Gastrocnemius medialis (tissue), 4 donors: ENCODE data around the gene TRAIP. TPM values are rescaled to one million over a fixed set of nuclear protein-coding genes. Genes with fewer than 3 reads are reported as not detected.

Source experiments
- ATAC-seq, 2 donors: fragments of 150-250 bp; one replicate each; pipeline ENCODE4 v1.9.1; 2016
- DNase-seq, 2 donors: peaks; one replicate each; pipeline ENCODE4 v3.0.0-alpha.2; 2019
- H3K27ac ChIP-seq, 4 donors: fragments of 200-600 bp; sonication (generic); 1 replicate in 1 of 4; 2 replicates in 3 of 4; pipeline ENCODE4 v1.5.1; 2016 to 2018; ENCODE audit warnings: mild to moderate bottlenecking in 2 of 4, moderate library complexity in 1 of 4
- H3K27me3 ChIP-seq, 3 donors: fragments of 200-600 bp; sonication (generic) in 2 of 3; 1 replicate in 1 of 3; 2 replicates in 2 of 3; pipeline versions ENCODE4 v1.5.1 to v1.6.0; 2016 to 2019; ENCODE audit warnings: mild to moderate bottlenecking in 1 of 3, moderate library complexity in 1 of 3
- H3K36me3 ChIP-seq, 2 donors: fragments of 200-600 bp; sonication (generic) in 1 of 2; one replicate each; pipeline ENCODE4 v1.5.1; 2017 to 2018
- H3K4me1 ChIP-seq, 2 donors: fragments of 200-600 bp; sonication (generic) in 1 of 2; one replicate each; pipeline ENCODE4 v1.5.1; 2016 to 2017; ENCODE audit warnings: mild to moderate bottlenecking in 2 of 2
- H3K4me3 ChIP-seq, 4 donors: fragments of 200-600 bp; sonication (generic) in 3 of 4; 1 replicate in 1 of 4; 2 replicates in 3 of 4; pipeline ENCODE4 v1.5.1; 2016 to 2019; ENCODE audit warnings: mild to moderate bottlenecking in 2 of 4
- H3K9me3 ChIP-seq, 3 donors: fragments of 200-600 bp; sonication (generic) in 2 of 3; 1 replicate in 1 of 3; 2 replicates in 2 of 3; pipeline ENCODE4 v1.5.1; 2016 to 2019
- CTCF ChIP-seq, 5 experiments: fragments of 450-650 bp in 3 of 5; fragments of 200-600 bp in 2 of 5; sonication (generic) in 2 of 5; IDR thresholded peaks in 4 of 5; conservative IDR thresholded peaks in 1 of 5; 1 replicate in 4 of 5; 2 replicates in 1 of 5; pipeline ENCODE4 v1.5.1; 2016 to 2019; ENCODE audit warnings: antibody characterized with exemption in 5 of 5, mild to moderate bottlenecking in 3 of 5, moderate library complexity in 3 of 5
- POLR2A ChIP-seq, 2 donors: fragments of 450-650 bp; IDR thresholded peaks; one replicate each; pipeline ENCODE4 v1.6.1; 2017; ENCODE audit warnings: antibody characterized with exemption in 2 of 2, mild to moderate bottlenecking in 2 of 2, moderate library complexity in 2 of 2
- in situ Hi-C, 4 donors: fragments of 200-750 bp; cut with MboI; loops; one replicate each; pipeline versions ENCODE4 v1.15.0 to v1.8.0; 2017; ENCODE audit warnings: low sequenced_read_pairs in 4 of 4
- intact Hi-C: fragments of 100-400 bp; cut with DNase I; formaldehyde crosslinking; loops from one replicate; pipeline ENCODE4 v1.15.1; 2023; ENCODE audit warnings: low total_unique reads
- total RNA-seq, 4 donors: library from RNA; depleted of rRNA; stranded (reverse); fragments of >200 nt; gene quantifications; one replicate each; pipeline versions ENCODE4 v1.1.0 to v1.2.3, GENCODE V29; 2016

The TRAIP gene
- total RNA-seq, 4 donors from 2014 or later: 0.36 to 4.2 (median 1.1) TPM

DNA sequence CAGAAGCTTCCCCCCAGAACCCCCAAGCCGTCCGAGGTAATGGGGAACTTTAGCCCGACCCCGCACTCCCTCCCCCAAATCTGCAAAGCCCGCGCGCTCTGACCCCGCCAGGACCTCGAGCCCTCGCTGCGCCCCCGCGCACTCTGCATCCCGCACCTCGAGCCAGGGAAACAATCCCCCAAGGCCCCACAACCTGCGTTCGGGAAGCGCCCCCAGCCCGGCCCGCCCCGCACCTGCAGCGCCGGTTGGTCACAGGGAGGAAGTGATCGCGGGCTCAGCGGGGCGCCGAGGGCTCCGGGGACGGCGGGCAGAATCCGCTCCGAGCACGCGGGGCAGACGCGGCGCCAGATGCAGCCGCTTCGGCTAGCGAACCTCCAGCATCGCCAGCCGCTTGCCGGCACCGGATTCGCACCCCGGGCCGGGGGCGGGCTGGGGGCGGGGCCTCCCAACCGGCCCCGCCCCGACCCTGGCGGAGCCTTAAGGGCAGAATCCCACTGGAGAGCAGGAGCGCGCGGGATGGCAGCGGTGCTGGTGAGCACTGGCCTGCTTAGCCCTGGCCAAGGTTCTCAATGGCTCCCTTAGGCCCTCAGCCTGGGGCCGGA lies 13.3 kb upstream of the TRAIP start, which contains the start of gene CAMKV:
TSS of gene CAMKV (minus strand) at position 382 of the 602 bp plus-strand sequence. CDS start 7,518 bp downstream, outside the sequence.
- H3K9me3 ChIP-seq: no peaks in the 10 kb centered on the region
- in situ Hi-C loops (no loop called here), intact Hi-C loops (no loop called here)
- peaks cover 26 to 37% (median 33%) of the 10 kb centered on the region in 3 donors for H3K27me3 ChIP-seq
- no peak for TF ChIP-seq POLR2A (IDR thresholded peaks at IDR 0.05)
- no peak for TF ChIP-seq CTCF (IDR thresholded peaks at IDR 0.05 in 4 of 5, conservative IDR thresholded peaks at IDR 0.05 in 1 of 5)
- no peak within 1 kb of the TSS for H3K27ac ChIP-seq
- ATAC-seq (no peak), DNase-seq (no peak)
- H3K4me3 ChIP-seq: peak within 1 kb of the TSS; percentile 37 to 54 (median 43)
- peaks cover 8 to 19% of the 10 kb centered on the region in 2 donors for H3K4me1 ChIP-seq
- H3K36me3 ChIP-seq: no peaks in the 10 kb centered on the region

GRCh38 chr3:49868862-49869466 lies 12.6 kb upstream of the TRAIP start:
- ATAC-seq: no peak
- H3K36me3 ChIP-seq: no peaks in the 10 kb centered on the region
- TF ChIP-seq CTCF (IDR thresholded peaks at IDR 0.05 in 4 of 5, conservative IDR thresholded peaks at IDR 0.05 in 1 of 5): no peak
- no peak for TF ChIP-seq POLR2A (IDR thresholded peaks at IDR 0.05)

GRCh38 chr3:49867871-49868321 lies 11.5 kb upstream of the TRAIP start:
- intact Hi-C loops (no loop called here), in situ Hi-C loops (no loop called here)
- no peak overlapping the region for H3K4me3 ChIP-seq
- ATAC-seq (no peak), DNase-seq (no peak)
- peaks cover 8 to 19% of the 10 kb centered on the region in 2 donors for H3K4me1 ChIP-seq
- H3K27ac ChIP-seq: no peak overlapping the region
- no peaks in the 10 kb centered on the region for H3K36me3 ChIP-seq
- peaks cover 26 to 37% (median 33%) of the 10 kb centered on the region in 3 donors for H3K27me3 ChIP-seq
- no peaks in the 10 kb centered on the region for H3K9me3 ChIP-seq
- TF ChIP-seq POLR2A (IDR thresholded peaks at IDR 0.05): no peak

More at GRCh38 chr3:49868862-49869466, 12.6 kb upstream of the TRAIP start:
- Histone ChIP-seq H3K9me3 (no peaks in the 10 kb centered on the region), H3K4me1 (peaks cover 8 to 19% of the 10 kb centered on the region in 2 donors), H3K27ac (no peak overlapping the region), H3K4me3 (peak overlapping the region; percentile 37 to 54 (median 43)), H3K27me3 (peaks cover 26 to 37% (median 33%) of the 10 kb centered on the region in 3 donors)
- intact Hi-C loops: no loop called here
- in situ Hi-C loops: no loop called here
- DNase-seq: no peak

GRCh38 chr3:49867400-49867799 lies 11.0 kb upstream of the TRAIP start:
- in situ Hi-C loops: no loop called here
- Histone ChIP-seq H3K27me3 (peaks cover 26 to 37% (median 33%) of the 10 kb centered on the region in 3 donors), H3K4me3 (no peak overlapping the region), H3K4me1 (peaks cover 8 to 19% of the 10 kb centered on the region in 2 donors), H3K9me3 (no peaks in the 10 kb centered on the region), H3K27ac (no peak overlapping the region), H3K36me3 (no peaks in the 10 kb centered on the region)
- no peak for DNase-seq
- no peak for ATAC-seq
- TF ChIP-seq CTCF (IDR thresholded peaks at IDR 0.05 in 4 of 5, conservative IDR thresholded peaks at IDR 0.05 in 1 of 5): no peak
- intact Hi-C loops: no loop called here

- Histone ChIP-seq H3K36me3 (no peaks in the 10 kb centered on the region), H3K4me3 (no peak overlapping the region), H3K27ac (no peak overlapping the region), H3K4me1 (peaks cover 8 to 19% of the 10 kb centered on the region in 2 donors), H3K27me3 (peaks cover 22 to 26% (median 23%) of the 10 kb centered on the region in 3 donors), H3K9me3 (no peaks in the 10 kb centered on the region)
- peak; percentile 24 to 62 for ATAC-seq
- TF ChIP-seq CTCF (IDR thresholded peaks at IDR 0.05 in 4 of 5, conservative IDR thresholded peaks at IDR 0.05 in 1 of 5) (no peak), POLR2A (IDR thresholded peaks at IDR 0.05) (no peak)
- DNase-seq: peak in 1 of 2 donors; percentile 23
- in situ Hi-C loops: no loop called here
- intact Hi-C loops: no loop called here
Observed at GRCh38 chr3:49865198-49865784, 8.9 kb upstream of the TRAIP start.
